Activated CD8-positive, alpha-beta memory T cell treated with anti-CD3 and anti-CD28 coated beads, Interleukin-2, amount 50 U/mL, for 1 hour (primary cell): ENCODE results near the gene TUBB8B.
"Not testable (repeated sequence)": the region's sequence is repeated elsewhere in the genome, so short reads cannot be mapped to it uniquely, and the experiment has no call there.

Source experiments
- DNase-seq: peaks from one replicate; pipeline ENCODE4 v3.0.0-alpha.2; 2020; ENCODE audit errors: extremely low read depth

The TUBB8B gene

DNA sequence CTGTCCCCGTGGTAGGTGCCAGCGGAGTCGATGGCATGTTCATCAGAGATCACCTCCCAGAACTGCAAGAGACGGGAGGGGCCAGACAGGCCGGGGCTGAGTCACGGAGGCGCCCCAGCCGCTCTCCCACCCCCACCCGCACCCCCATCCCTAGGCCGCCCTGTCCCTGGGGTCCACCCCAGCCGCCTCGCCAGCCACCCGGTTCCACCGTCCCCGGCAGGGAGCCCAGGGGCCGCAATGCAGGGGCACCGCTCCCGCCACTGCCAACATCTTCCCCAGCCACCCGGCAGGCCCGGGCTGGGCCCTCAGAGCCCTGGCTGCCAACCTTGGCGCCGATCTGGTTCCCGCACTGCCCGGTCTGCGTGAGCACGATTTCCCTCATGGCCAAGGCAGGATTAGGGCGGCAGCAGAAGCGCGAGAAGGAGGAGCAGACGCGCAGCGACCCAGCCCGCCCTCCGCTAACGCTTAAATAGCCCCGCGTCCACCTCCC is at the start of gene TUBB8B:
Gene TUBB8B, minus strand, starts transcription at position 440 of the 490 bp plus-strand sequence. Its CDS starts 58 bp downstream, at position 382.
- DNase-seq: not testable (repeated sequence)

DNA sequence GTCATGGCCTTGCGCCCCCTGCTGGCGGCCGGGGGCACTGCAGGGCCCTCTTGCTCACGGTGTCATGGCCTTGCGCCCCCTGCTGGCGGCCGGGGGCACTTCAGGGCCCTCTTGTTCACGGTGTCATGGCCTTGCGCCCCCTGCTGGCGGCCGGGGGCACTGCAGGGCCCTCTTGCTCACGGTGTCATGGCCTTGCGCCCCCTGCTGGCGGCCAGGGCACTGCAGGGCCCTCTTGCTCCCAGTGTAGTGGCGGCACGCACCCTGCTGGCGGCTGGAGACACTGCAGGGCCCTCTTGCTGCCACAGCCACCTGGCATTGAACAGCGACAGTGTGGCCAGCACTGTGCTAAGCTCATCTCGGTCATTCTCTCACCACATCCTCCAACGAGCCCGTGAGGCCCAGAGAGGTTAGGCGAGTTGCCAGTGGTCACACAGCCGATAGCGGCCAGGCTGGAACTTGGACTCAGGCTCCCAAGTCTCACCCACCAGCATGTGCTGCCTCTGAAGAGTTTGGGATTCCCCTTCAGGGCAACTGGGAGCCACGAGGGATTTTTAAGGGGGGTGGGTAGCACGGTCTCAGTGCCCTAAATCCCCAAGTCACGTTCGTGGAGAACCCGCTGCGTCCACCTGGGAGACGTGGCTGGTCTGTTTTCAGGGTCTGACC is 48.0 kb upstream of the TUBB8B start:
- not testable (repeated sequence) for DNase-seq

DNA sequence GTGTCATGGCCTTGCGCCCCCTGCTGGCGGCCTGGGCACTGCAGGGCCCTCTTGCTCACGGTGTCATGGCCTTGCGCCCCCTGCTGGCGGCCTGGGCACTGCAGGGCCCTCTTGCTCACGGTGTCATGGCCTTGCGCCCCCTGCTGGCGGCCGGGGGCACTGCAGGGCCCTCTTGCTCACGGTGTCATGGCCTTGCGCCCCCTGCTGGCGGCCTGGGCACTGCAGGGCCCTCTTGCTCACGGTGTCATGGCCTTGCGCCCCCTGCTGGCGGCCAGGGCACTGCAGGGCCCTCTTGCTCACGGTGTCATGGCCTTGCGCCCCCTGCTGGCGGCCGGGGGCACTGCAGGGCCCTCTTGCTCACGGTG is 47.3 kb upstream of the TUBB8B start:
- DNase-seq: not testable (repeated sequence)

DNA sequence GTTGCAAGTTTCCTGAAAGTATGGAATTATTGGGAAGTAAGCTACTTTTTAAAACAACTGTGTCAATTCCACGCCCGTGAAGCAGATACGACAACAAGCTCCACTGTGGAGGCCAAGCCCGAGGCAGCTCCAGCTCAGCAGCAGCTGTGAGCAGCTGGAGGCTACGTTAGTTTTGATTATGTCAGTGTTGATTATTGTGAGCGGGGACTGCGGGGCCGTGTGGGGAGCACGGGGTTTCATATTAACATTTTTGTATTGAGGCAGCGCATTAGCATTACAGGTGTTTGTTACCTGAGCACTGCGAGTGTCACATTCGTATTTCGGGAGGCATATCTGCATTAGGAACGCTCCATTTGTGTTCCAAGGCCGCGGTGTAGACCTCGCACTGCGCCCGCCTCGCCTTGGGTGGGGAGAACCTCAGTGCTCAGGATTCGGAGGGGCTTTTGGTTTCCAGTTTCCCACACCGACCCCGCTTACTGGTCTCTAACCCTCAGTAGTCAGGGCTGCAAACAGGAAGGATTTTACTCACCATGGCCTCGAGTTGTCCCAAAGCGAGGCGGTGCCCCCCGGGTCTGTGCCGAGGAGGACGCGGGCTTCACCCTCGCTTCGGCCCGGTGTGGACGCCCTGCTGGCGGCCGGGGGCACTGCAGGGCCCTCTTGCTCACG is 46.8 kb upstream of the TUBB8B start:
- not testable (repeated sequence) for DNase-seq

DNA sequence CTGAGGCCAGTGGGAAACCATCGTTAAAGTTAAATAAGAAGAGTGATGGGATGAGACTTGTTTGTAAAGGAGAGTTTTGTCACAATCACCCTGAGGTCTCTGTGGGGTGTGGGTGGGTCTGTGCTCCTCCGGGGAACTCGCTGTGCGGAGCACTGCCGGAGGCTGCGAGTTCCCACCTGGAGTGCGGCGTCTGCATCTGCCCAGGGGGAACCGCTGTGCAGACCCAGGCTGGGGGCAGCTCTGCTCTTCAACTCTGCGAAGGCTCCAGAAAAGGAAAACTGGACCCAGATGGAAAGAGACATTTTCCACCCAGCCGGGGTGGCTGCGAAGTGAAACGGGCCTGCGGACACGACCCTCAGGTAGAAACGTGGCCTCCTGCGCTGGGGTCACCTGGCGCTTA is 46.2 kb upstream of the TUBB8B start:
- DNase-seq: not testable (repeated sequence)

DNA sequence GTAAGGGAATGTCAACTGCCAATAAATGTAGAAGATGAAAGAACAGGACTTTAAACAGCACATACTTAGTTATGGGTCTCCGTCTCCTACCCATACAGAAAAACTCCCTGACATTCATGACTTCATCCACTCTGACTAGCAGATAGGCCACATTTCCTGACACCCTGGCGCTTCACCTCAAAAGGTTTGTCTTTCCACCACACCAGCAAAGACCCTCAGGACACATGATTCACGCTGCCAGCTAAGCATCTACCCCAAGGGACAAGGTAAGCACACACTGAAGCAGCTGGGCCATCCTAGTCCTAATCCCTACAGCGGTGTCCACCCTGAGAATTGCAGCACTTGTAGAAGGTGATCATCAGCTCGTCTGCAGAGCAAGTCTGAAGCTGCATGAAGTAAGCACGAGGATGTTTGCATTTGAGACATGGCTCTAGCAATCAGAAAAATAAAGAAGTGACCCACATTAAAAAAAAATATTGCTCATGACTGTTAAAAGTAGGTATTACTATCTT is 44.5 kb upstream of the TUBB8B start:
- not testable (repeated sequence) for DNase-seq

DNA sequence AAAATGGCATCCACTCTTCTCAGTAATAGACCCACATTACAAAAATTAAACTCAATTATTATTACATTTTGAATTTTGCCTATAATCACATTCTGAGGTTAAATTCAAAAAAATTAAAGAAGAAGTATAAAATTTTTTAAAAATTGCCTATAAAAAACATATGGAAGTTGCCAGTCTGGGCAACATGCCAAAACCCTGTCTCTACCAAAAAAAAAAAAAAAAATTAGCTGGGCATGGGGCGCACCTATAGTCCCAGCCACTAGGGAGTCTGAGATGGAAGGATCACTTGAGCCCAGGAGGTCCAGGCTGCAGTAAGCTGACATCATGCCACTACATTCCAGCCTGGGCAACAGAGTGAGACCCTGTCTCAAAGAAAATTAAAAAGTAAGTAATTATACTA is 42.1 kb upstream of the TUBB8B start:
- not testable (repeated sequence) for DNase-seq

DNA sequence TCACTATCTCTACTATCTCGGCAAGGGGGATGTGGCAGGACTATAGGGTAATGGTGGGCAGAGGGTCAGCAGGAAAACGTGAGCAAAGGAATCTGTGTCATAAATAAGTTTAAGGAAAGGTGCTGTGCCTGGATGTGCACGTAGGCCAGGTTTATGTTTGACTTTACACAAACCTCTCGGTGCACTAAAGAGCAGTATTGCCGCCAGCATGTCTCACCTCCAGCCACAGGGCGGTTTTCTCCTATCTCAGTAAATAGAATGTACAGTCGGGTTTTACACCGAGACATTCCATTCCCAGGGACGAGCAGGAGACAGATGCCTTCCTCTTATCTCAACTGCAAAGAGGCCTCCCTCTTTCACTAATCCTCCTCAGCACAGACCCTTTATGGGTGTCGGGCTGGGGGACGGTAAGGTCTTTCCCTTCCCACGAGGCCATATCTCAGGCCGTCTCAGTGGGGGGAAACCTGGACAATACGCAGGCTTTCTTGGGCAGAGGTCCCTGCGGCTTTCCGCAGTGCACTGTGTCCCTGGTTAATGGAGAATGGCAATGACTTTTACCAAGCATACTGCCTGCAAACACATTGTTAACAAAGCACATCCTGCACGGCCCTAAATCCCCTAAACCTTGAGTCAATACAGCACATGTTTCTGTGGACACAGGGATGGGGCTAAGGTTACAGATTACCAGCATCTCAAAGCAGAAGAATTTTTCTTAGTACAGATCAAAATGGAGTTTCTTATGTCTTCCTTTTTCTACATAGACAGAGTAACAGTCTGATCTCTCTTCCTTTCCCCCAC is 41.2 kb upstream of the TUBB8B start:
- not testable (repeated sequence) for DNase-seq

DNA sequence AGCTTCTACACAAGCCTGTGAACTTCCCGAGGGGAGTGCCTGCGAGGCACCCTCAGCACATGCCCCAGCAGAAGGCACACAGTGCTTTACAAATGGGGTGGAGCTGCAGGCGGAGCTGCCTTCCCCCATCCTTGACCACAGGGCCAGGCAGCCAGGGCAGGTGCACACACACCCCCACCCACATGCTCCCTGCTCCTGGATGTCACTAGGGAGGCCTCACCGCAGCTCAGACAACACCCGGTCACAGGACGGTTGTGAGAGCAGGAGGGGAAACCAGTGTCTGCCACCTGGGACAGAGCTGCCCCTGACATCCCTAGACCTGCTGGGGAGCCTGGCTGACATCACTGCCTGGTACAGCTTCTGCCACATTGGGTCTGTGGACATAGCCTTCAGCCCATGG is 39.7 kb upstream of the TUBB8B start:
- not testable (repeated sequence) for DNase-seq

DNA sequence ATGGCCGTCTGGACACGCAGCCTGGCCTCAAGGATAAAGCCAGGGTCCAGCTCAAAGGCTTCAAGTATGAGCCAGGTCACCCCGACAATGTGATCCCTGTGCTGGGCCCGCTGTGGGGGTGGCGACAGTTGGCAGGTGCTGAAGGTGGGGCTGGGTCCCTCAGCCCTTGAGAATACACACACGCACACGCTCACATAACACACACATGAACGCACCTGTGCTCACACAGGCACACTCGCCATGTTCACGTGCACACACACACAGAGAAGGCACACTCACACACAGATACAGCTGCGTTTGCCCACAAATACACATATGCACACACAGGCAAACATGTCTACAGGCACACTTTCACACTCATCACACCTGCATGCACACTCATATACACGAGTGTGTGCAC is 35.4 kb upstream of the TUBB8B start:
- DNase-seq: not testable (repeated sequence)

DNA sequence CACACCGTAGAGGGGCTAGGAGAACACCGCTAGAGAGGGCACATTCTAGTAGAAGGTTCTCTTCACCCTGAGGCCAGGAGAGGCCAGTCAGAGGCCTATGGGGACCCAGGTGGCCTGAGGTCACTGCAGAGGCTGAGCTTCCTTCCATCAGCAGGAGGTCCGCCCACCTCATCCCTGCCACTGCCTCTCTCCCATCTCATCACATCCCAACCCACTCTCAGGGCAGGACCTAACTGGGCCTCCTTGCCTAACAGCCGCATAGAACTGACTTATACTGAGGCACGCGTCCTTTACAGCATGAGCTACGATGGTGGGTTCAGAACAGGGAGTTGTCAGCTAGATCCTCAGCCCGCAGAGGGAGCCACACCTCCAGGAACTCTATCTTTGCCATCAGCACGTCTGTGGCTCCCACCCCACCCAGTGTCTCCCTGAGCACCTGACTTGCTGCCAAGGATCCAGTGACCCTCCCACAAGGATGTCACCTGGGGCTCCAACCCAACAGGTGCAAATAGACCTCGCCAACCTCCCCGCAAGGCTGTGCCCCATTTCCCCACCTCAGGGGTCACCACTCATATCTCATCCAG is 33.3 kb upstream of the TUBB8B start:
- DNase-seq: not testable (repeated sequence)

DNA sequence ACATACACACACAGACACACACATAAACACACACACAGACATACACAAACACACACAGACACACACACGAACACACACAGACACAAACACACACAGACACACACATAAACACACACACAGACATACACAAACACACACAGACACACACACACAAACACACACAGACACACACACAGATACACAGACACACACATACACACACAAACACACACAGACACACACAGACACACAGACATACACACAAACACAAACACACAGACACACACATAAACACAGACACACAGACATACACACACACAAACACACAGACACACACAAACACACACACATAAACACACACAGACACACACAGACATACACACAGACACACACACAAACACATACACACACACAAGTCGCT is 31.5 kb upstream of the TUBB8B start:
- not testable (repeated sequence) for DNase-seq

DNA sequence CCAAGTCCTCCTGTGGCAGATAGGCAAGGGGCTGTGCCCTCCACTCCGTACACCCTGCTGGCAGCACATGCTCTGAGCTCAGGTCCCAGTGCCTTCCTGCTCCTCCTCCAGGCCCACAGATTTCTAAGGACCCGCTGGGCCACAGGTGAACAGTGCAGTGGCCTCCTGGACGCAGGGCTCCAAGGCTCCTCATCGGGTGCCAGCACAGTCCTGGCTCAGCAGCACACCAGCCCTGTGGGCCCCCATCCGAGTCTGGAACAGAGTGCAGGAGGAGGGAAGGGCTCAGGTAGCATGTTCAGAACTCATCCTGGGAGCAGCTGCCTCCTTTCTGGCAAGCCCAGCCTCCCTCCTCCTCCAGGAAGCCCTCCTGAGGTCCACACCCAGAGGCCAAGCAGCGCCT is 30.8 kb upstream of the TUBB8B start:
- not testable (repeated sequence) for DNase-seq

DNA sequence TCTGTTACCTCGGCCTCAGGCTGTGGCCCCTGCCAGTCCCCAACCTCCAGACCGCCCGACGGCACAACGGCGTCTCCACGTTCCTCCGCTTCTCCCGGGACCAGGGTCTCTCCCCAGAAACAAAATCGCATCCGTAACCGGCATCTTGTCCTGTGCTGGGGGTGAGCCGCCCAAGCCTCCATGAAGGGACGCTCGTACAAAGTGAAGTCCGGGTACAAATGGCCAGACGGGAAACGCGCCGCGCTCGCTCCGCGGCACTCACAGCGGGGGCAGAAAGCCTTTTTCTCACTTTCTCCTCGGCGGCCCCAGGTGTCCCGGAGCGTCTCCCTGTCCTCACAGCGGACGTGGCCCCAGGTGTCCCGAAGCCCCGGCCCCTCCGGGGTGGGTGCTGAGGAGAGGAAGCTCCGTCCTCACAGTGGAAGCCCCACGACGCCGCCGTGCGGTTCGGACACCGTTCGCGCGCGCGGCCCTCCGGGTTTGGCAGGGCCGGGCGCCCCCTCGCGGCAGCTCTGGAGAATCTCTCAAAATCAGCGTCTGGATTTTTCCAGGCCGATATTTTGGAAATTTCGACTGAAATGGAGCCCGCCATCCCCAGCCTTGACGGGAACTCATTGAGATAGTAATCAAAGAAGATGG is 26.2 kb upstream of the TUBB8B start:
- not testable (repeated sequence) for DNase-seq

DNA sequence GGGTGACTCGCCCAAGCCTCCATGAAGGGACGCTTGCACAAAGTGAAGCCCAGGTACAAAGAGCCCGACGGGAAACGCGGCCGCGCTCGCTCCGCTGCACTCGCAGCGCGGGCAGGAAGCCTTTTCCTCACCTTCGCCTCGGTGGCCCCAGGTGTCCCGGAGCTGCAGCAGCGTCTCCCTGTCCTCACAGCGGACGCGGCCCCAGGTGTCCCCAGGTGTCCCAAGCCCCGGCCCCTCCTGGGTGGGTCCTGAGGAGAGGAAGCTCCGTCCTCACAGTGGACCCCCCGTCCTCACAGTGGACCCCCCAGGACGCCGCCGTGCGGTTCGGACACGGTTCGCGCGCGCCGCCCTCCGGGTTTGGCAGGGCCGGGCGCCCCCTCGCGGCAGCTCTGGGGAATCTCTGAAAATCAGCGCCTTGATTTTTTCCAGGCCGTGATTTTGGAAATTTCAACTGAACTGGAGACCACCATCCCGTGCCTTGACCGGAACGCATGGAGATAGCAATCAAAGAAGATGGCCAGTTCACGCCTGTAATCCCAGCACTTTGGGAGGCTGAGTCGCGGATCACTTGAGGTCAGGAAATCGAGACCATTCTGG is 23.9 kb upstream of the TUBB8B start:
- not testable (repeated sequence) for DNase-seq

DNA sequence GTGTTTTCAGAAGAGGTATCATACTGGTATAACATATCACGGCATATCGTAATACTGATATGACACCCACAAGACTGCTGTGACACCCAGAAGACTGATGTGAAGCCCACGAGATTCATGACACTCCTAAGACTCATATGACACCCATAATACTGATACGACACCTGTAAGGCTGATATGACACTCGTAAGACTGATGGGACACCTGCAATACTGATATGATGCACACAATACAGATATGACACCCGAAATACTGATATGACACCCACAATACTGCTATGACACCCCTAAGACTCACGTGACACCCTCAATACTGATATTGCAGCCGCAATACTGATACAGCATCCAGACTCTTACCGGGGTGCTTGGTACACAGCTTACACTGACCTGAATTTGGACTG is 18.3 kb upstream of the TUBB8B start:
- DNase-seq: not testable (repeated sequence)

DNA sequence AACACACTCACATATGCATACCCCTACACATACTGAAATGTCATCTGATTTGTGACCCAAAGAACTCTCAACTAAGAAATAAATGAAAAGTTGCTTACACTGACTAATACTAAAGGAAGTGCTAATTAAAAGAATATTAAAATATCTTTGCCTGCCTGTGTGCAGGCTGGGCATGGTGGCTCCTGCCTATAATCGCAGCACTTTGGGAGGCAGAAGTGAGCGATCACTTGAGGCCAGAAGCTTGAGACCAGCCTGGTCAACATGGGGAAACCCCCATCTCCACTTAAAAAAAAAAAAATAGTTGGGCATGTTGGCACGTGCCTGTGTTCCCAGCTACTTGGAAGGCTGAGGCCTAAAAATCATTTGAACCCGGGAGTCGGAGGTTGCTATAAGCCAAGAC is 14.9 kb upstream of the TUBB8B start:
- DNase-seq: not testable (repeated sequence)

DNA sequence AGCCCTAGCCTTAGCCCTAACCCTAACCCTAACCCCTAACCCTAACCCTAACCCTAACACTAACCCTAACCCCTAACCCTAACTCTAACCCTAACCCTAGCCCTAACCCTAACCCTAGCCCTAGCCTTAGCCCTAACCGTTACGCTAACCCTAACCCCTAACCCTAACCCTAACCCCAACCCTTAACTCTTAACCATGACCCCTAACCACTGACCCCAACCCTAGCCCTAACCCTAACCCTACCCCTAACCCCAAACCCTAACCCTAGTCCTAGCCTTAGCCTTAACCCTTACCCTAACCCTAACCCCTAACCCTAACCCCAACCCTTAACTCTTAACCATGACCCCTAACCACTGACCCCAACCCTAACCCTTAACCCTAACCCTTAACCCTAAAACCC is 14.2 kb upstream of the TUBB8B start:
- not testable (repeated sequence) for DNase-seq

DNA sequence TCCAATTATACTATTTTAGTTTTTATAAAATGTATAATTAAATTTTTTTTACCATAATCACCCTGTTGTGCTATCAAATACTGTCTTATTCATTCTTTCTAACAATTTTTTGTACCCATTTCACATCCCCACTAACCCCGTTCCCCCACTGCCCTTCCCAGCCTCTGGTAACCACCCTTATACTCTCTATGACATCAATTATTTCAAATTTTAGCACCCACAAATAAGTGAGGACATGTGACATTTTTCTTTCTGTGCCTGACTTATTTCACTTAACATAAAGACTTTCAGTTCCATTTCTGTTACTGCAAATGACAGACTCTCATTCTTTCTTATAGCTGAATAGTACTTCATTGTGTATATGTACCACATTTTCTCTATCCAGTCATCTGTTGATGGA is 5.0 kb upstream of the TUBB8B start:
- DNase-seq: not testable (repeated sequence)

DNA sequence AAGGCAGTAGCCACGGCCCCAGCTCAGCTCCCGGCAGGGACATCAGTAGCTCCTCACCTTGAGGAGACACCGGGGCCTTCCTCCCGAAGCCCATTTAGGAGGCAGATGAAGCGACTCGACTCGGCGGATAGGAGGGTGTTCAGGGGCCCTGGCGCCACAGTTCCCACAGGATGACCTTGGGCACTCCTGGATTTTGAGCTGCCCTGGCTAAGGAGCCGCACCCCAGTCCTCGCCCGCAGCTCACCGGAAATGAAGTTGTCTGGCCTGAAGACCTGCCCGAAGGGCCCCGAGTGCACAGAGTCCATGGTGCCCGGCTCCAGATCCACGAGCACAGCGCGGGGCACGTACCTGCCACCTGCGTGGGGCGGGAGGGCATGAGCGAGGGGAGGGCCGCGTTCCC is 719 bp downstream of the TUBB8B start:
- DNase-seq: not testable (repeated sequence)

DNA sequence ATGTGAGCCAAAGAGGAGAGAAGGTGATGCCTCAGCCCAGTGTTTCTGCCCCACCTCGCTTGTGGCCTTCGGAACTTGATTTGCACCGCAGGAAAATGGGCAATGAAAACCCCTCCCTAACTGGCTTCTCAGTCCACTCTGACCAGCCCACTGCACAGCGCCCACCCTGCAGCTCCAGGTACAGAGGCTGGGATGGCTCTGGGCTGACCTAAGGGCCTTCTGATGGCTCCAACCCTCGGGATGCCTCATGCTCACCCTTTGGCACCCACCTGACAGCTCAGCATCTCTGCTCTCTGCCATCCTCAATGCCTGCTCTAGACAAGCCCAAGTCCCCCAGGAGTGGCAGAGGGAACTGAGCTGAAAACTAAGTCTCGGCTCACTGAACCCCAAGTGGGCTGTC is 36.2 kb downstream of the TUBB8B start:
- not testable (repeated sequence) for DNase-seq
